ENCODE results near the gene OXA1L.
"Not testable (repeated sequence)": the region's sequence is repeated elsewhere in the genome, so short reads cannot be mapped to it uniquely, and the experiment has no call there.

OXA1L gene

GRCh38 chr14:22770481-22771187, 4.1 kb downstream of the OXA1L start:
- no peak for DNase-seq

- DNase-seq = no peak
Observed at GRCh38 chr14:22772725-22773124, 6.2 kb downstream of the OXA1L start.

GRCh38 chr14:22773162-22774010, 6.9 kb downstream of the OXA1L start:
- no peak for DNase-seq

GRCh38 chr14:22774011-22774706, 7.7 kb downstream of the OXA1L start:
- DNase-seq = no peak

GRCh38 chr14:22776215-22776614, 9.7 kb downstream of the OXA1L start:
- DNase-seq = no peak

GRCh38 chr14:22776849-22777248, 10.4 kb downstream of the OXA1L start:
- not testable (repeated sequence) for DNase-seq

GRCh38 chr14:22778084-22778483, 11.6 kb downstream of the OXA1L start:
- no peak for DNase-seq

- no peak for DNase-seq
Observed at GRCh38 chr14:22780105-22780679, 13.7 kb downstream of the OXA1L start.

GRCh38 chr14:22780941-22781300, 14.4 kb downstream of the OXA1L start:
- DNase-seq = no peak

- DNase-seq = no peak
Observed at GRCh38 chr14:22781301-22781991, 15.0 kb downstream of the OXA1L start.

- DNase-seq = no peak
Observed at GRCh38 chr14:22786685-22787084, 20.2 kb downstream of the OXA1L start.

- no peak for DNase-seq
Observed at GRCh38 chr14:22791301-22791700, 24.8 kb downstream of the OXA1L start.

GRCh38 chr14:22792158-22792557, 25.7 kb downstream of the OXA1L start:
- no peak for DNase-seq

- not testable (repeated sequence) for DNase-seq
Observed at GRCh38 chr14:22793550-22793949, 27.1 kb downstream of the OXA1L start.

- DNase-seq = no peak
Observed at GRCh38 chr14:22793976-22794375, 27.5 kb downstream of the OXA1L start.

GRCh38 chr14:22794551-22794951, 28.1 kb downstream of the OXA1L start:
- DNase-seq = no peak

GRCh38 chr14:22796087-22796707, 29.7 kb downstream of the OXA1L start:
- DNase-seq = no peak

- no peak for DNase-seq
Observed at GRCh38 chr14:22797017-22797917, 30.8 kb downstream of the OXA1L start.

GRCh38 chr14:22798528-22798927, 32.0 kb downstream of the OXA1L start:
- no peak for DNase-seq

GRCh38 chr14:22800346-22800745, 33.9 kb downstream of the OXA1L start:
- no peak for DNase-seq

GRCh38 chr14:22801716-22802115, 35.2 kb downstream of the OXA1L start:
- DNase-seq = no peak

Data from hematopoietic multipotent progenitor cell treated with erythropoietin and hydrocortisone succinate and interleukin-3 and kit ligand, for 4 days (in vitro differentiated cells).